Measurements from ENCODE around the gene CRLF3. TPM values are rescaled to one million over a fixed set of nuclear protein-coding genes. Genes with fewer than 3 reads are reported as not detected.

The CRLF3 gene
- 11.6 and 11.8 TPM in 2 replicates for total RNA-seq

GRCh38 chr17:30824356-30825145, at the start of gene CRLF3:
Gene CRLF3 (minus strand): TSS chr17:30824692. CDS start chr17:30824651, 41 bp downstream.
- H3K36me3 ChIP-seq (ENCODE audit: insufficient read depth, low read length): no peaks in the 10 kb centered on the region
- peaks cover 14% of the 10 kb centered on the region for H3K4me1 ChIP-seq (ENCODE audit: insufficient read depth, low read length)
- peaks cover 51% of the 10 kb centered on the region for H3K79me2 ChIP-seq (ENCODE audit: insufficient read depth, low read length)
- H3K27ac ChIP-seq (ENCODE audit: low read depth, low read length): peak within 1 kb of the TSS; percentile 45
- peak within 1 kb of the TSS; percentile 99 for H3K4me3 ChIP-seq (ENCODE audit: insufficient read depth, low read length)
- H3K9me3 ChIP-seq (ENCODE audit: low read depth, low read length): no peaks in the 10 kb centered on the region
- DNase-seq (ENCODE audit: insufficient read length, low spot score, missing footprints): peak; percentile 99
- no peaks in the 10 kb centered on the region for H4K20me1 ChIP-seq (ENCODE audit: insufficient read depth, low read length)
- peak within 1 kb of the TSS; percentile 92 for H3K4me2 ChIP-seq (ENCODE audit: insufficient read depth, low read length)
- peak within 1 kb of the TSS; percentile 98 for H2AFZ ChIP-seq (ENCODE audit: low read length)
- H3K27me3 ChIP-seq (ENCODE audit: insufficient read depth, low read length): no peaks in the 10 kb centered on the region
- TF ChIP-seq CTCF (IDR thresholded peaks at IDR 0.05; ENCODE audit: extremely low read depth, low read depth, low read length): peak; percentile 20

- TF ChIP-seq CTCF (IDR thresholded peaks at IDR 0.05; ENCODE audit: extremely low read depth, low read depth, low read length): no peak
- no peaks in the 10 kb centered on the region for H4K20me1 ChIP-seq (ENCODE audit: insufficient read depth, low read length)
- no peaks in the 10 kb centered on the region for H3K4me1 ChIP-seq (ENCODE audit: insufficient read depth, low read length)
- H3K79me2 ChIP-seq (ENCODE audit: insufficient read depth, low read length): no peaks in the 10 kb centered on the region
- no peak for DNase-seq (ENCODE audit: insufficient read length, low spot score, missing footprints)
- H2AFZ ChIP-seq (ENCODE audit: low read length): no peak overlapping the region
- H3K4me3 ChIP-seq (ENCODE audit: insufficient read depth, low read length): no peak overlapping the region
- no peaks in the 10 kb centered on the region for H3K9me3 ChIP-seq (ENCODE audit: low read depth, low read length)
- no peak overlapping the region for H3K4me2 ChIP-seq (ENCODE audit: insufficient read depth, low read length)
- peaks cover 3% of the 10 kb centered on the region for H3K36me3 ChIP-seq (ENCODE audit: insufficient read depth, low read length)
- no peak overlapping the region for H3K27ac ChIP-seq (ENCODE audit: low read depth, low read length)
- H3K27me3 ChIP-seq (ENCODE audit: insufficient read depth, low read length): no peaks in the 10 kb centered on the region
These were observed 44.5 kb upstream of the CRLF3 start for GRCh38 chr17:30869005-30869404.

GRCh38 chr17:30864636-30865035, 40.1 kb upstream of the CRLF3 start:
- no peak overlapping the region for H2AFZ ChIP-seq (ENCODE audit: low read length)
- peaks cover 3% of the 10 kb centered on the region for H3K36me3 ChIP-seq (ENCODE audit: insufficient read depth, low read length)
- no peaks in the 10 kb centered on the region for H3K79me2 ChIP-seq (ENCODE audit: insufficient read depth, low read length)
- H3K9me3 ChIP-seq (ENCODE audit: low read depth, low read length): no peaks in the 10 kb centered on the region
- no peak overlapping the region for H3K27ac ChIP-seq (ENCODE audit: low read depth, low read length)
- no peak for DNase-seq (ENCODE audit: insufficient read length, low spot score, missing footprints)
- H3K27me3 ChIP-seq (ENCODE audit: insufficient read depth, low read length): no peaks in the 10 kb centered on the region
- H3K4me1 ChIP-seq (ENCODE audit: insufficient read depth, low read length): no peaks in the 10 kb centered on the region
- no peak overlapping the region for H3K4me2 ChIP-seq (ENCODE audit: insufficient read depth, low read length)
- no peak overlapping the region for H3K4me3 ChIP-seq (ENCODE audit: insufficient read depth, low read length)
- TF ChIP-seq CTCF (IDR thresholded peaks at IDR 0.05; ENCODE audit: extremely low read depth, low read depth, low read length): no peak
- H4K20me1 ChIP-seq (ENCODE audit: insufficient read depth, low read length): no peaks in the 10 kb centered on the region

- Histone ChIP-seq H3K27ac (ENCODE audit: low read depth, low read length) (no peak overlapping the region), H3K36me3 (ENCODE audit: insufficient read depth, low read length) (peaks cover 7% of the 10 kb centered on the region), H3K4me2 (ENCODE audit: insufficient read depth, low read length) (no peak overlapping the region), H2AFZ (ENCODE audit: low read length) (no peak overlapping the region), H3K9me3 (ENCODE audit: low read depth, low read length) (no peaks in the 10 kb centered on the region), H3K4me1 (ENCODE audit: insufficient read depth, low read length) (no peaks in the 10 kb centered on the region), H3K79me2 (ENCODE audit: insufficient read depth, low read length) (no peaks in the 10 kb centered on the region), H3K27me3 (ENCODE audit: insufficient read depth, low read length) (no peaks in the 10 kb centered on the region), H3K4me3 (ENCODE audit: insufficient read depth, low read length) (no peak overlapping the region), H4K20me1 (ENCODE audit: insufficient read depth, low read length) (no peaks in the 10 kb centered on the region)
- peak; percentile 37 for DNase-seq (ENCODE audit: insufficient read length, low spot score, missing footprints)
- no peak for TF ChIP-seq CTCF (IDR thresholded peaks at IDR 0.05; ENCODE audit: extremely low read depth, low read depth, low read length)
These were observed 34.2 kb upstream of the CRLF3 start for GRCh38 chr17:30858556-30859250.

Data from osteoblast (primary cell).